Muscle of leg (tissue), 11 donors: ENCODE data around the gene TFEB. TPM values are rescaled to one million over a fixed set of nuclear protein-coding genes. Genes with fewer than 3 reads are reported as not detected.

ENCODE experiments used
- DNase-seq: peaks from one replicate; pipeline ENCODE4 v3.0.0; 2013
- H3K27ac ChIP-seq: one replicate; pipeline ENCODE4 v1.5.1; 2013; ENCODE audit warnings: mild to moderate bottlenecking, low read length, control low read depth
- H3K27me3 ChIP-seq: one replicate; pipeline ENCODE4 v1.6.1; 2013; ENCODE audit warnings: low read length; ENCODE audit not compliant: control insufficient read depth, insufficient read depth
- H3K36me3 ChIP-seq: one replicate; pipeline ENCODE4 v1.6.1; 2013; ENCODE audit warnings: low read length; ENCODE audit not compliant: control insufficient read depth, insufficient read depth
- H3K4me1 ChIP-seq: one replicate; pipeline ENCODE4 v1.6.1; 2013; ENCODE audit warnings: low read length; ENCODE audit not compliant: control insufficient read depth, insufficient read depth
- H3K4me3 ChIP-seq: one replicate; pipeline ENCODE4 v1.5.1; 2013; ENCODE audit warnings: low read length, control low read depth
- H3K9me3 ChIP-seq: replicated peaks from 2 replicates; pipeline ENCODE4 v1.6.1; 2013; ENCODE audit warnings: low read depth, low read length; ENCODE audit not compliant: control insufficient read depth
- WGBS: methylation state at CpG from one replicate; pipeline ENCODE4 v1.1.5; 2013; ENCODE audit warnings: missing lambda C conversion rate; ENCODE audit not compliant: insufficient coverage; 5-methylcytosine and 5-hydroxymethylcytosine counted together
- polyA plus RNA-seq, 8 donors: library from polyadenylated mRNA; unstranded; fragments of 120-200 nt; gene quantifications; one replicate each; pipeline versions ENCODE4 v1.2.1 to v1.2.3, GENCODE V29; 2013; ENCODE audit warnings: inconsistent platforms in 1 of 8, low replicate concordance in 1 of 8; ENCODE audit not compliant: insufficient read length in 8 of 8, insufficient read depth in 1 of 8
- total RNA-seq: library from RNA; stranded (reverse); fragments of 120-200 nt; gene quantifications from one replicate; pipeline ENCODE4 v1.2.4, GENCODE V29; 2013

TFEB gene
- total and polyA plus RNA-seq, 9 donors, result 6.1 to 12.3 (median 7.5) TPM

GRCh38 chr6:41690541-41691330, 44.7 kb downstream of the TFEB start:
- Histone ChIP-seq H3K36me3 (peaks cover 17% of the 10 kb centered on the region), H3K4me3 (no peak overlapping the region), H3K9me3 (no peaks in the 10 kb centered on the region), H3K4me1 (peaks cover 13% of the 10 kb centered on the region), H3K27me3 (no peaks in the 10 kb centered on the region), H3K27ac (no peak overlapping the region)
- 83% methylated on average over 24 of the region's 25 CpGs for WGBS
- no peak for DNase-seq

GRCh38 chr6:41689171-41690008, 46.0 kb downstream of the TFEB start:
- no peak overlapping the region for H3K4me3 ChIP-seq
- peaks cover 27% of the 10 kb centered on the region for H3K36me3 ChIP-seq
- H3K4me1 ChIP-seq, result peaks cover 12% of the 10 kb centered on the region
- no peak for DNase-seq
- no peaks in the 10 kb centered on the region for H3K9me3 ChIP-seq
- whole genome bisulfite sequencing, result 67% methylated on average over 5 of the region's 9 CpGs
- H3K27ac ChIP-seq, result no peak overlapping the region
- H3K27me3 ChIP-seq, result no peaks in the 10 kb centered on the region

- Histone ChIP-seq H3K4me3 (no peak overlapping the region), H3K4me1 (peaks cover 7% of the 10 kb centered on the region), H3K27ac (no peak overlapping the region), H3K36me3 (peaks cover 27% of the 10 kb centered on the region), H3K27me3 (no peaks in the 10 kb centered on the region), H3K9me3 (no peaks in the 10 kb centered on the region)
- DNase-seq, result no peak
- 91% methylated on average over 3 of the region's 5 CpGs for WGBS
Observed at GRCh38 chr6:41688256-41688965, 47.0 kb downstream of the TFEB start.

GRCh38 chr6:41687501-41688175, 47.8 kb downstream of the TFEB start:
- Histone ChIP-seq H3K4me3 (no peak overlapping the region), H3K27me3 (no peaks in the 10 kb centered on the region), H3K27ac (no peak overlapping the region), H3K4me1 (peaks cover 13% of the 10 kb centered on the region), H3K36me3 (peaks cover 27% of the 10 kb centered on the region), H3K9me3 (no peaks in the 10 kb centered on the region)
- WGBS, result 7% methylated on average over 2 of the region's 9 CpGs
- no peak for DNase-seq

GRCh38 chr6:41685641-41686380, 49.6 kb downstream of the TFEB start:
- peaks cover 21% of the 10 kb centered on the region for H3K4me1 ChIP-seq
- no peak for DNase-seq
- WGBS, result 80% methylated on average over 6 of the region's 7 CpGs
- H3K9me3 ChIP-seq, result no peaks in the 10 kb centered on the region
- no peak overlapping the region for H3K27ac ChIP-seq
- H3K27me3 ChIP-seq, result no peaks in the 10 kb centered on the region
- no peak overlapping the region for H3K4me3 ChIP-seq
- peaks cover 27% of the 10 kb centered on the region for H3K36me3 ChIP-seq

- no peaks in the 10 kb centered on the region for H3K9me3 ChIP-seq
- peaks cover 21% of the 10 kb centered on the region for H3K4me1 ChIP-seq
- peaks cover 19% of the 10 kb centered on the region for H3K36me3 ChIP-seq
- no peak overlapping the region for H3K27ac ChIP-seq
- WGBS, result 86% methylated on average over 19 of the region's 25 CpGs
- no peak overlapping the region for H3K4me3 ChIP-seq
- DNase-seq, result no peak
- H3K27me3 ChIP-seq, result no peaks in the 10 kb centered on the region
Observed at GRCh38 chr6:41684311-41685180, 50.9 kb downstream of the TFEB start.

GRCh38 chr6:41683523-41684310, 51.7 kb downstream of the TFEB start:
- Histone ChIP-seq H3K36me3 (peaks cover 18% of the 10 kb centered on the region), H3K4me1 (peaks cover 21% of the 10 kb centered on the region), H3K27ac (peak overlapping the region; percentile 31), H3K4me3 (peak overlapping the region; percentile 47), H3K27me3 (no peaks in the 10 kb centered on the region), H3K9me3 (no peaks in the 10 kb centered on the region)
- peak; percentile 87 for DNase-seq
- 3% methylated on average over 32 of the region's 38 CpGs for WGBS

GRCh38 chr6:41683273-41683522, 52.2 kb downstream of the TFEB start:
- Histone ChIP-seq H3K4me3 (peak overlapping the region; percentile 47), H3K27me3 (no peaks in the 10 kb centered on the region), H3K27ac (peak overlapping the region; percentile 31), H3K36me3 (peaks cover 18% of the 10 kb centered on the region), H3K9me3 (no peaks in the 10 kb centered on the region), H3K4me1 (peaks cover 21% of the 10 kb centered on the region)
- WGBS, result 6% methylated on average over 18 of the region's 18 CpGs
- DNase-seq, result no peak
